Fibroblast of lung (primary cell): ENCODE measurements around the gene TCHP.

Source experiments
- CTCF ChIP-seq, 2 donors: IDR thresholded peaks in 1 of 2; conservative IDR thresholded peaks in 1 of 2; 1 replicate in 1 of 2; 2 replicates in 1 of 2; pipeline ENCODE4 v1.5.1; 2011 to 2012; ENCODE audit warnings: low read length in 2 of 2, control low read depth in 1 of 2, inconsistent platforms in 1 of 2, low read depth in 1 of 2, mild to moderate bottlenecking in 1 of 2
- EZH2 ChIP-seq: IDR thresholded peaks from 2 replicates; pipeline ENCODE4 v1.5.1; 2012; ENCODE audit warnings: low read length, control low read depth, mild to moderate bottlenecking; ENCODE audit errors: missing control alignments

DNA sequence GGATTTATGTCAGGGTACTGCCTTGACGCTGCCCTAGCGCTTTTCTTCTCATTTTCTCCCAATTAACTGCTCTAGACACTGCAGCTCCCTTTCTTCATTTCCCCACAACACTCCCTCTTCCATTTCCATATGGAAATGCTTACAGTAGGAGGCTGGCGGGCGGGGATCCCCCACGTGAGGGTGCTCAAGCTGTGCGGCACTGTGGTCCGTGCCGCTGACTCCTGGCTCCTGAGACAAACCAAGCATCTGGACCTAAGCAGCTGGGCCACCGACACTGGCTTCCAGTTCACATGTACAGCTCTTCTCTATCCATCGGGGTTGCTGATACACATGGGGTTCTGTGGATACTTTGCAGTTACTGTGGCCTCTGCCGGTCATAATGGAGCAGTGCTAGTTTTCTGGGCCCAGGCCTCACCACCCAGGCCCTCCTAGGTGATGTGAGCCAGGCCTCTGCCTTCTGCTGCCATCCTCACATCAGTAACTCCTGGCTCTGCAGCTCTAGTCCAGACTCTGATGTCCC lies 20.2 kb downstream of the TCHP start:
- TF ChIP-seq CTCF (conservative IDR thresholded peaks at IDR 0.05 in 1 of 2, IDR thresholded peaks at IDR 0.05 in 1 of 2; ENCODE audit: low read depth in 1 of 2, low read length in 2 of 2) (no peak), EZH2 (no peak)
